H1 (cell line): ENCODE results near the gene PHOX2A. TPM values are rescaled to one million over a fixed set of nuclear protein-coding genes. Genes with fewer than 3 reads are reported as not detected.

ENCODE experiments used
- HDAC6 ChIP-seq: IDR thresholded peaks from one replicate; pipeline ENCODE4 v1.7.1; 2012; ENCODE audit warnings: low read depth, mild to moderate bottlenecking, inconsistent platforms, low read length, moderate library complexity
- polyA plus RNA-seq, 7 experiments: library from polyadenylated mRNA; depleted of rRNA in 3 of 7; stranded (reverse) in 5 of 7; unstranded in 2 of 7; fragments of >200 nt in 5 of 7; fragments of 200-250 nt in 2 of 7; gene quantifications; 1 replicate in 5 of 7; 2 replicates in 1 of 7; 4 replicates in 1 of 7; pipeline versions ENCODE4 v1.2.1 to v1.2.3, GENCODE V29; 2011 to 2013; ENCODE audit warnings: missing spikeins in 2 of 7, mixed read lengths in 2 of 7
- total RNA-seq: library from RNA; stranded (reverse); fragmentation: NEBNext Ultra II Directional; extraction: Animal tissue kit (Norgen Biotek cat#: 25700); gene quantifications from 2 replicates; pipeline ENCODE4 v1.2.1, GENCODE V29; 2021

Gene PHOX2A
- total and polyA plus RNA-seq, 2 of the 8 experiments (the other 6 are each of a cell fraction or from before 2014, with no cell fraction given): 0.67 TPM; not detected in 1

GRCh38 chr11:72224564-72225410, 19.2 kb downstream of the PHOX2A start, which contains the start of gene INPPL1 (continued):
- TF ChIP-seq HDAC6: no peak
- TF ChIP-seq, all 59 proteins: peak for 6
